ENCODE measurements around the gene DDX24.

- TF ChIP-seq CTCF (IDR thresholded peaks at IDR 0.05; ENCODE audit: low read depth, low read length), result no peak
- TF ChIP-seq MYC (IDR thresholded peaks at IDR 0.05; ENCODE audit: low read depth, low read length), result no peak
- no peak for TF ChIP-seq MAX (IDR thresholded peaks at IDR 0.05; ENCODE audit: low read depth, low read length)
- TF ChIP-seq POLR2A (IDR thresholded peaks at IDR 0.05; ENCODE audit: extremely low read depth, insufficient read length), result no peak
Measured at GRCh38 chr14:94113073-94113472, 32.1 kb upstream of the DDX24 start.
